ENCODE measurements around the gene BCAS3. TPM values are rescaled to one million over a fixed set of nuclear protein-coding genes. Genes with fewer than 3 reads are reported as not detected.

The BCAS3 gene
- total and polyA plus RNA-seq, 9 donors: 9.4 to 37.0 (median 21.6) TPM

DNA sequence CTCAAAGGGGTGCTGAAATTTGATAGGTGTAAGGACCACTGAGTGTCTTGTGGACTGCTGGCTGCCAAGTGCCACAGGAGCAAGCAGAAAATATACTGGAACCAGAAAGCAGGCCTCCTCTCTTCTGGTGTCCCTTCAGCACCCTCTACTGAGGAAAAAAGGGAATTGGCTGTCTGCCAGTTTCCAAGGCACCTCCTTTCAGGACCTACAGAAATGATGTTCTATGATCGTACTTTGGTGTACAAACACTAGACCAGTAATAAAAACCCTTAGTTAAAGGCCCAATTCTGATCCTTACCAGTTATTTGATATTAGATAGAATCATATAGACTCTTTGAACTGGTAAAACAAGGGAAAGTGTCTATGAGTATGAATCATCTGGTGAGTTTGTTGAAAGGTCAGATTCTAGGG, 35.8 kb upstream of the BCAS3 start:
- H3K27ac ChIP-seq: no peak overlapping the region
- H3K4me3 ChIP-seq: no peak overlapping the region
- DNase-seq: peak in 4 of 5 donors; percentile 40 to 70 (median 52)
- 16 to 27% (median 24%) methylated on average over 1 of the region's 1 CpG for WGBS, 3 donors
- H3K9me3 ChIP-seq: no peaks in the 10 kb centered on the region
- no peaks in the 10 kb centered on the region for H3K36me3 ChIP-seq
- TF ChIP-seq POLR2A (IDR thresholded peaks at IDR 0.05) (no peak), EP300 (IDR thresholded peaks at IDR 0.05) (no peak)
- TF ChIP-seq, protein P1, sequence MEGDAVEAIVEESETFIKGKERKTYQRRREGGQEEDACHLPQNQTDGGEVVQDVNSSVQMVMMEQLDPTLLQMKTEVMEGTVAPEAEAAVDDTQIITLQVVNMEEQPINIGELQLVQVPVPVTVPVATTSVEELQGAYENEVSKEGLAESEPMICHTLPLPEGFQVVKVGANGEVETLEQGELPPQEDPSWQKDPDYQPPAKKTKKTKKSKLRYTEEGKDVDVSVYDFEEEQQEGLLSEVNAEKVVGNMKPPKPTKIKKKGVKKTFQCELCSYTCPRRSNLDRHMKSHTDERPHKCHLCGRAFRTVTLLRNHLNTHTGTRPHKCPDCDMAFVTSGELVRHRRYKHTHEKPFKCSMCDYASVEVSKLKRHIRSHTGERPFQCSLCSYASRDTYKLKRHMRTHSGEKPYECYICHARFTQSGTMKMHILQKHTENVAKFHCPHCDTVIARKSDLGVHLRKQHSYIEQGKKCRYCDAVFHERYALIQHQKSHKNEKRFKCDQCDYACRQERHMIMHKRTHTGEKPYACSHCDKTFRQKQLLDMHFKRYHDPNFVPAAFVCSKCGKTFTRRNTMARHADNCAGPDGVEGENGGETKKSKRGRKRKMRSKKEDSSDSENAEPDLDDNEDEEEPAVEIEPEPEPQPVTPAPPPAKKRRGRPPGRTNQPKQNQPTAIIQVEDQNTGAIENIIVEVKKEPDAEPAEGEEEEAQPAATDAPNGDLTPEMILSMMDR (IDR thresholded peaks at IDR 0.05): no peak
- no peaks in the 10 kb centered on the region for H3K27me3 ChIP-seq
- H3K4me1 ChIP-seq (ENCODE audit: insufficient read depth): no peaks in the 10 kb centered on the region
- intact Hi-C loops (cut with DNase I): no loop called here

DNA sequence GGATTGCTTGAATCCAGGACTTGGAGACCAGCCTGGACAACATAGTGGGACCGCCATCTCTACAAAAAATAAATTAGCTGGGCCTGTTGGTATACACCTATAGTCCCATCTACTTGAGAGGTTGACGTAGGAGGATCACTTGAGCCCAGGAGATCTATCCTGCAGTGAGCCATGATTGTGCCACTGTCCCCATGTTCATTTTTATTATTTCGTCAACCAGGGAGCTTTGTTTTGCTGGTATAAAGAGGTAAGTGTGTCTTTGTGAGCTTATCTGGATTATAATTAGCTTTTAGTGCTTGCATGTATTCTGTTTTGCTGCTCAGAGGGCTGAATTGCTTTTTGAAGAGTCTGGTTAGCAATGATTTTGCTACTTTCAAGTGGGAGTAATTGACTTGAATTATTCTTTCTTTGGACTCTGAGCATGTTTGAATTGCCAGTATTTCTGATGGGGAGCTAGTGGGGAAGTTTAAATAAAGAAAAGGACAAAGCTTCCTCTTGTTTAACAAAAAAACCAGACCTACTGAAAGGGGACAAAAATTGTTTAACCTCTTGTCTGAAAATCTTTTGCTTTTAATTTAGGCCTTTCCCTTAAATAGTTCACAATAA, 31.6 kb upstream of the BCAS3 start:
- Histone ChIP-seq H3K27ac (no peak overlapping the region), H3K27me3 (no peaks in the 10 kb centered on the region), H3K4me3 (no peak overlapping the region), H3K4me1 (ENCODE audit: insufficient read depth) (no peaks in the 10 kb centered on the region), H3K36me3 (no peaks in the 10 kb centered on the region), H3K9me3 (no peaks in the 10 kb centered on the region)
- WGBS, 3 donors: 85 to 97% (median 92%) methylated on average over 3 of the region's 3 CpGs
- TF ChIP-seq POLR2A (IDR thresholded peaks at IDR 0.05) (no peak), EP300 (IDR thresholded peaks at IDR 0.05) (no peak)
- TF ChIP-seq, protein P1 (IDR thresholded peaks at IDR 0.05): no peak
- DNase-seq: no peak
- intact Hi-C loops (cut with DNase I): no loop called here

DNA sequence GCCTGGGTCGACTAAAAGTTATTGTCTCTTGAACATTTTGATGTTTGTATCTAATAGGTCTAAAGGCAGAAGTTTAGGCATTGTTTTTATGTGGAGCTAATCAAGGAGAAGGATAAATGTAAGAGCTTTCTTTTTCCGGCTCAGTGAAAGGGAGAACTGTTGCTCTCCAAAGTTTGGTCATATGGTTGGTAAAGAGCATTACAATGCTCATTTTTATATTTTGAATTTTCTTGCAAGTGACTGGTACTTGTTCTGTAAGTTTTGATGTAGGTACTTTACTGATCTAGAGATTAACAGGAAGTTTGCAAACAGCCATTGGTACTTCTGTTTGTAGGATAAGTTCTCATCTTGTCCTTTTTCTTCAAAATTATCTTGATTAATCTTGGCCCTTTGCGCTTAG, 30.9 kb upstream of the BCAS3 start:
- Histone ChIP-seq H3K9me3 (no peaks in the 10 kb centered on the region), H3K4me3 (no peak overlapping the region), H3K27ac (no peak overlapping the region), H3K27me3 (no peaks in the 10 kb centered on the region), H3K36me3 (no peaks in the 10 kb centered on the region), H3K4me1 (ENCODE audit: insufficient read depth) (no peaks in the 10 kb centered on the region)
- TF ChIP-seq, protein P1 (IDR thresholded peaks at IDR 0.05): no peak
- TF ChIP-seq POLR2A (IDR thresholded peaks at IDR 0.05) (no peak), EP300 (IDR thresholded peaks at IDR 0.05) (no peak)
- intact Hi-C loops (cut with DNase I): no loop called here
- WGBS, 3 donors: 83 to 85% (median 85%) methylated on average over 3 of the region's 3 CpGs
- no peak for DNase-seq

DNA sequence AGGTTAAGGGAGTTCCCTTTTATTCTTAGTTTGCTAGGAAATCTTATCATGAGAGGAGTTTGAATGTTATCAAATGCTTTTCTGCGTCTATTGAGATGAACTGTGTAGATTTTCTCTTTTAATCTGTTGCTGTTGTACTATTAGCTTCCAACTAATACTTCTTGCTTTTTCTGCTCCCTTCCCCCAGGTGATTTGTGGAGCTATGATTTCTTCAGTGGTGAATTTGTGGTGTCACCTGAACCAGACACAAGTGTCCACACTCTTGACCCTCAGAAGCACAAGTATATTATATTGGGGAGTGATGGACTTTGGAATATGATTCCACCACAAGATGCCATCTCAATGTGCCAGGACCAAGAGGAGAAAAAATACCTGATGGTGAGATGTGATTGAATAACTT, 29.9 kb upstream of the BCAS3 start:
- Histone ChIP-seq H3K27ac (no peak overlapping the region), H3K4me3 (no peak overlapping the region), H3K4me1 (ENCODE audit: insufficient read depth) (no peaks in the 10 kb centered on the region), H3K27me3 (no peaks in the 10 kb centered on the region), H3K36me3 (no peaks in the 10 kb centered on the region), H3K9me3 (no peaks in the 10 kb centered on the region)
- 86 to 98% (median 98%) methylated on average over 1 of the region's 1 CpG for WGBS, 3 donors
- intact Hi-C loops (cut with DNase I): no loop called here
- TF ChIP-seq, protein P1 (IDR thresholded peaks at IDR 0.05): no peak
- TF ChIP-seq POLR2A (IDR thresholded peaks at IDR 0.05) (no peak), EP300 (IDR thresholded peaks at IDR 0.05) (no peak)
- no peak for DNase-seq

All from ovary (tissue), 9 donors.